Measurements from ENCODE around the gene TLR9.
A peak's percentile ranks its signal among the peaks of the same experiment; 100 is the strongest.

Gene TLR9

GRCh38 chr3:52217409-52217805 is 8.0 kb downstream of the TLR9 start:
- no peak for DNase-seq (ENCODE audit: low read depth in 2 of 2)

GRCh38 chr3:52216585-52217408 is 8.6 kb downstream of the TLR9 start:
- DNase-seq (ENCODE audit: low read depth in 2 of 2) = peak in 1 of 2 donors; percentile 27

- DNase-seq (ENCODE audit: low read depth in 2 of 2) = no peak
Observed at GRCh38 chr3:52215351-52215750, 10.1 kb downstream of the TLR9 start.

- DNase-seq (ENCODE audit: low read depth in 2 of 2) = no peak
Observed at GRCh38 chr3:52213901-52214300, 11.5 kb downstream of the TLR9 start.

- no peak for DNase-seq (ENCODE audit: low read depth in 2 of 2)
Observed at GRCh38 chr3:52213005-52213404, 12.4 kb downstream of the TLR9 start.

GRCh38 chr3:52211268-52211891 is 14.1 kb downstream of the TLR9 start:
- no peak for DNase-seq (ENCODE audit: low read depth in 2 of 2)

GRCh38 chr3:52210550-52211046 is 14.8 kb downstream of the TLR9 start:
- no peak for DNase-seq (ENCODE audit: low read depth in 2 of 2)

- no peak for DNase-seq (ENCODE audit: low read depth in 2 of 2)
Observed at GRCh38 chr3:52210037-52210436, 15.4 kb downstream of the TLR9 start.

GRCh38 chr3:52208556-52208955 is 16.9 kb downstream of the TLR9 start:
- no peak for DNase-seq (ENCODE audit: low read depth in 2 of 2)

- no peak for DNase-seq (ENCODE audit: low read depth in 2 of 2)
Observed at GRCh38 chr3:52205727-52206372, 19.6 kb downstream of the TLR9 start.

GRCh38 chr3:52204337-52205073 is 20.9 kb downstream of the TLR9 start:
- no peak for DNase-seq (ENCODE audit: low read depth in 2 of 2)

- no peak for DNase-seq (ENCODE audit: low read depth in 2 of 2)
Observed at GRCh38 chr3:52203701-52204100, 21.7 kb downstream of the TLR9 start.

GRCh38 chr3:52202384-52203077 is 22.9 kb downstream of the TLR9 start:
- DNase-seq (ENCODE audit: low read depth in 2 of 2) = no peak

- DNase-seq (ENCODE audit: low read depth in 2 of 2) = no peak
Observed at GRCh38 chr3:52200981-52201679, 24.3 kb downstream of the TLR9 start.

GRCh38 chr3:52198643-52199608 is 26.5 kb downstream of the TLR9 start:
- no peak for DNase-seq (ENCODE audit: low read depth in 2 of 2)

GRCh38 chr3:52197842-52198625 is 27.4 kb downstream of the TLR9 start, which contains the start of gene ALAS1:
Gene ALAS1, plus strand, starts transcription at chr3:52198160. Its CDS starts 1,082 bp downstream, at chr3:52199242.
- DNase-seq (ENCODE audit: low read depth in 2 of 2) = peak; percentile 86 to 89

- DNase-seq (ENCODE audit: low read depth in 2 of 2) = no peak
Observed at GRCh38 chr3:52197499-52197841, 28.0 kb downstream of the TLR9 start.

- no peak for DNase-seq (ENCODE audit: low read depth in 2 of 2)
Observed at GRCh38 chr3:52196977-52197376, 28.5 kb downstream of the TLR9 start.
